Embryonic facial prominence (tissue), 1 donor: ENCODE measurements around the gene FMOD.
"Not testable (repeated sequence)": the region's sequence is repeated elsewhere in the genome, so short reads cannot be mapped to it uniquely, and the experiment has no call there.

Source experiments
- DNase-seq: peaks from one replicate; pipeline ENCODE4 v3.0.0-alpha.2; 2016; ENCODE audit errors: extremely low spot score

The FMOD gene

DNA sequence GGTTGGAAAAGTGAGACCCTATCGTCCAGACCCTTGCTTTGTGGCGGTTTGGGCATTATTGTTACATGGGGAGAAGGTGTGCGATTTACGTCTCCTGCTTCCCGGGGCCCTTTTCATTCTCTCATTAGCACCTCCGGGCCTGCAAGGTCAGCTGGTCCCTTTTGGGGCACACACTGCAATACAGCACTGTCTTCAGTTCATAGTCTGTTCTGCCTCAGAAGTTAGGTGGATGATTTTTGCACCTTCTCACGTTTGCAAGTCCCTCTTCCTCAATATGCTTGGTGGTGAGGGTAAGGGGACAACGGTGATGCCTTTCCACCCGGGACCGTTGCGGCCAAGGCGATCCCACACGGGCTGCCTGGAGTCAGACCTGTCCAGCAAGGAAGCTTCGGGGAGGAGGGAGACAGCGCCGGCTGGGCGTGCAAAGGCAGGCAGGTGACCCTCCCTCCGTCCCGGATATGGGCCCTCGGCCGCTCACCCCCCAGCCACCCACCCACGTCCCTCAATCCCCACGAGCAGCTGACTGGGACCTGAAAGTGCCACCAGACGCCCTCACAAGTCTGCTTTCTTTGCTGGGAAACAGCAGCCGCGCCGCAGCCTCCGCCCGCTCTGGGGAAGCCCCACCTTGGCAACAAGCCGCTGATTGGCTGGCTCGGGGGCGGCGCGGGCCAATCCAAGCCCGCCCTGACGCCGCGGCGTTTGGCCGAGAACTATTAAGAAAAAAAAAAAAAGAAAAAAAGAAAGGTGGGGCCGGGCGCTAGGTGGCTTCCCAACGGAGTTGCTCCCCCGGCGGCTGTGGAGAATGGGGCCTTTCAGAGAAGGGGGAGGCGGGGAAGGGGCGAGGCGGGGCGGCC, 23.9 kb downstream of the FMOD start:
- peak; percentile 79 for DNase-seq

DNA sequence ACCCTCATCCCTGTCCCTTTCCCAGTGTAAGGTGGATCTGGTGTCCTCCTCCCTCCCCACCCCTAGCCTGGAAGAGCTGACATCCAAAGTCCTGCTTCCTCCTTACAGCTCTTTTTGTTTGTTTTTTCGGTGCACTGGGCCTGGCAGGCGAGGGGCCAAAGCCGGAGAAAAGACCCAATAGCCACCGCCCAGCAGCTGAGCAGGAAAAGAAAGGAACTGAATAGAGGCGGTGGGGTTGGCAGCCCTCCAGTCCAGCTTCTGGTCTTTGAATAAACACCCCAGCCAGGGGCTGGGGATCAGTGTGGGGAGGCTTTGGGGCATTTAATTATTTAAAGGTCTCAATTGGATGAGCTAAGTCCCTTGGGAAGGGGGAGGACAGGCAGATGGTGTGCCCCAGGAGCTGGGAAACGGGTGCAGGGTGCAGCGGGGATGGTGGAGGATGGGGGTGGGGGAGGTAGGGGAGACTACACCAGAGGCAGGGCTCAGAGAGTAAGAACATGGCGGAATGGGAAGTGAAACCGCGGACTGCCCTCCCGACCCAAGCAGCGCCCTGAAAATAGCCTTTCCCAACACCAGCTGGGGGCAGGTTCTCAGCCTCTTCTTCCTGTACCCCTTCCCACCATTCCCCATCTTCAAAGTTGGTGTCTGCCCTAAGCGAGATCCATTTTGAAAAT, 25.4 kb downstream of the FMOD start:
- DNase-seq, result no peak

DNA sequence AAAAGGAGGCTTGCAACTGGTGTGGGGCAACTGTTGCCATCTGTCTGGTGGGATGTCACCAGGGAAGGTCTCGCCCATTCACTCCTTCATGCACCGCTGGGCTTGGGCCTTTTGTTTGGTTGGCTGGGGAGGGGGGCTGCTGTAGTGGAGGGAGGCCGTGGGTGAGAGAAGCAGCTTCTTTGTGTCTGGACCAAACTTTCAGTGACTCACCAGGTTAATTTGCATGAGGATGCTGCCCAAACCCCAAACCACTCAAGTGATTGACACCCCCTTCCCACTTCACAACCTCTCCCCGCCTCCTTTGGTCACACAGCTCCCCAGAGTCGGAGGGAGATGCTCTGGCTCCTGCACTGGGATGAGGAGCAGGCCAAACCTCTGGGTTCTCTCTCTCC, 25.9 kb downstream of the FMOD start:
- no peak for DNase-seq

DNA sequence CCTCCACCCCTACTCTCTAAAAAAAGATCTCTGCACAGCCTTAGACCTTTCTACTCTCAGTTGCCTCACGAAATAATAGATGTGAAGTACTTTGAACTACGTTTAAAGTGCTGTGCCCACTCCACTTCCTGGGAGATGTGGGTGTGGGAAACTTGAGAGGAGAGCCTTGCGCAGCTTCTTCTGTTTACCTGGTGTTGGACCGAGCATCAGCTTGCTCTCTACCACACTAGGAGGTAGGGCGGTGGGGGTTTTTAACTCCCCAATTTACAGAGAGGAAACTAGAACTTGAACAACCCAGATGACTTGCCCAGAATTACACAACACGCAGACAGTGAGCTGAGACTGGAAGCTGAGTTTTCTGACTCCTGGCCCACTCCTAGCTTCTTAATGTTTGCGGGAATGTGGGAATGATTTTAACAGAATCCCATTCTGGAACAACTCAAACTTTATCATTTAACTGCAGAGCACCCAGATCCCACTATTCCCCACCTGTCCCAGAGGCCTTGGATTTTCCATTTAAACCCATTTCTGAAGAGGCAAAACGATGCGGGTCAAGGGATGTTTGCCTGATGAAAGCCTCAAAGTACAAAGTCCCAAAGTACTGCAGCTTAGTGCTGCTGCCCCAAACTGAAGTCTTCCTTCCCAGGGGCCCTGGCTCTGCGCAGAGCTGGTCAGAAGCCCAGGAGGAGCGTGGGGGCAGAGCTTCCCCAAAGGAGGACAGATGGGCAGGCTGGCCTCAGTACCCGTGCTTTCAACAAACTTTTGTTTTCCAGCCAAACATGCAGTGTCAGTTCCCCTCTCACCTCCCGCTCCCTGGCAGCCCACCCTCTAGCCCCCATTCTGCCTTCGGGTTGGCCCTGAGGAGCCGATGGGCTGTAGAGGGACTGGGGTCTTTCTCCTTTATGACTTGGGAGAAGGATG, 26.6 kb downstream of the FMOD start:
- DNase-seq, result no peak

DNA sequence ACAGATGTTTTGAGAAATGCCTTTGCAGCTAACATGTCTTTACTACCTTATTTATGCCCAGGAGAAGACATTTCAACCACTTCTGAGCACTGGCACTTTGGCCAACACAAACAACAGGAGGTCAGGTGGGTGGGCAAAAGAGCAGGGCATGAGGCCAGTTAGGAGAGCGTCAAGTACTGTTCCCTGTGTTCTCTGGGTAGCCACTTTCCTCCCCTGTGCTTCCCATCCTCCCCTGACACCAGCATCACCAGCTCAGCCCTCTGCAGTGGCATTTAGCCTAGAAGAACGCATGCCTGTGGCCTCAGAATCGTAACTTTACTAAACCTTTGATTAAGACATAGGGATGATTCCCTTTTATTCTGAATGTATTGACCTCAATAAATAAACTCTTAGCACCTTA, 27.3 kb downstream of the FMOD start:
- no peak for DNase-seq

DNA sequence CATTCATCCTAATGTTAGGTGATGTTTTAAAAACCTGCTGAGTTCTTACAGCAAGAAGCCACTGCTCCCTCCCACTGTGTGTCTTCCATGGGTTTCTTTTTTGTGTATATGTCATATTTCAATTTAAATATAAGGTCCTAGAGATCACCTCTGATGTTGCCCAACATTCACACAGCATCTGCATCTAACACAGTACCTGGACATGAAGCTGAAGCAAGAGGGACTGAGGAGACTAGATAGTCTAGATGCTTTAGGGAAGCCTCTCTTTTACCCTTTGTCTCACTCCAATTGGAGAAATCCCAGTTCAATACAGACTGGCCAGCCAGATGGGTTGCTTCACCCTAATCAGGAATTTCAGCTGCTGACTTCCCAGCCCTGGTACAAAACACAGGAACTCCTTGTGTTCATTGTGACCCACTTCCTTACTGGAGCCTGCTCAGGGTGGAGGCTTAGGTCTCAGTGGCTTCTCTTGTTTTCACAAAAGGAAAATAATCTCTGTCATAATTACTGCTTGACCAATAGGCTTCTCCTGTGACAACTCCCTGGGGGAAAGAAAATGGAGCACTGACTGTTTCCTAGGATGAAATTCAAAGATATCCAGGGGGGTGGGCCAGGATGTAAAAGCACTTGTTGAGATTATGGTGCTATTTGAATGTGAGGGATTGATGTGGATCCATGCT, 28.3 kb downstream of the FMOD start:
- no peak for DNase-seq

DNA sequence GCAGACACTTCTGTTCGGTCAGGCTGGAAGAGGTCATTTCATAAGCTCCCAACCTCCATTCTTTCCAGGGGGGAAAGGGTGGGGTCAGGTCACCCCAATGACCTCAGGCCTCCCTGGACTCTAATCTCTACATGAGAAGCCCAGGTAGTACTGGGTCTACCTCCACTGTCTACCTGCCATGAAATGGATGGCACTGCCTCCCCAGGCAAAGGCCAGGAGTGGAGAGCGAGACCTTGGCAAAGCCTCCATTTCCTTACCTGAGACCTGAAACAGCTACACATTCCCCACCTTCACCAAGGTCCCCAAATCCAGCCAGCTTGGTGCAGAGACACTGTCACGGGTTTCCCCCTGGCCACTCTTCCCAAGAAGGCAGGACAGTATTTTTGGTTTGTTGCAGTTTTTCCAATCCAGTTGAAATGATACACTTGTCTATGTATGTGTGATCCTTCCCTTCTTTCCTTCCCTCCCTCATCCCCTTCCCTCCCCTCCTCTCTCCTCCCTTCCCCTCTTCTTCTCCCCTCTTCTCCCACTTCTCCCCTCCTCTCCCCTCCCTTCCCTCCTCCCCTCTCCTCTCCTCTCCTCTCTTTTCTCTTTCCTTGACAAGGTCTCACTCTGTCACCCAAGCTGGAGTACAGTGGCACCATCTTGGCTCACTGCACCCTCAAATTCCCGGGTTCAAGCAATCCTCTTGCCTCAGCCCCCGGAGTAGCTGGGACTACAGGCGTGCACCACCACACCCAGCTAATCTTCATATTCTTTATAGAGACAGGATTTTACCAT, 29.5 kb downstream of the FMOD start:
- DNase-seq, result no peak

DNA sequence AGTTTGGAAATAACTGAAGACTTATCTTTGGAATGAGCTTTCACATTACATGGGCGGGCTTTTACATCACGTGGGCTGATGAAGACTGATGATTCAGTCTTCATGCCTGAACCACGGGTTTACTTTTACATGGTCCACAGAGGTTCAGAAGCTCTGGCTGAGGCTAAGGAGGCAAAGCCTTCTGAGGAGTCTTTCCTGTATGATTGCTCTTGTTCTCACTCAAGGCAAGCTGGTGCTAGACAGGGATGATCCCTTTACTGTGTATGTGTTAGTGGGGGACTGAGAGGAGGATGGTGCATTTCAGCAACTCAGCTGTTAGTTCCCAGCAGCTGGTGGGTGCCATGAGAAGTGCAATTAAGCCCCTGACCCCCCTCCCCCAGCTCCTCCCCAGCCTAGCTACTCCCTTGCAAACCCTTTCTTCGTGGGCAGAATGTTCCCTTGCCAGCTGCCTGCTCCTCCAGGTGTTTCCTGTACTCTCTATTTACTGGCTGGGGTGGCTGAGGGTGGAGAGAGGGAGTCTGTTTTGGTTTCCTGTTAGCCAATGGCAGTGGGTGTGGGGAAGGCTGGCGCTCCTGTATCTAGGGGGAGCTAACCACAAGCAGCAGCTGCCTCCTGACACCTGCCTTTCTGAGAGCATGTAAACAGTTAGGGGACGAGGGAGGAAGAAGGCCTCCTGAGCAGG, 30.2 kb downstream of the FMOD start:
- no peak for DNase-seq

DNA sequence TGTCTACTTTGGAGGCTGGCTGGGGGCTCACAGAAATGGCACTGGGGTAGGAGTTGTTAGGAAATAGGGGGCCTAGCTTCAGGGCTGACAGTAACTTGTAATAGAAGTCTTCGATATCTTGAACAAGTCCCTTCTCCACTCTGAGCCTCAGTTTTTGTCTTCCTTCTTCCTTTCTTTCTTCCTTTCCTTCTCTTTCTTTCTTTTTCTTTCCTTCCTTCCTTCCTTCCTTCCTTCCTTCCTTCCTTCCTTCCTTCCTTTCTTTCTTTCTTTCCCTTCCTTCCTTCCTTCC, 32.7 kb downstream of the FMOD start:
- DNase-seq, result no peak

DNA sequence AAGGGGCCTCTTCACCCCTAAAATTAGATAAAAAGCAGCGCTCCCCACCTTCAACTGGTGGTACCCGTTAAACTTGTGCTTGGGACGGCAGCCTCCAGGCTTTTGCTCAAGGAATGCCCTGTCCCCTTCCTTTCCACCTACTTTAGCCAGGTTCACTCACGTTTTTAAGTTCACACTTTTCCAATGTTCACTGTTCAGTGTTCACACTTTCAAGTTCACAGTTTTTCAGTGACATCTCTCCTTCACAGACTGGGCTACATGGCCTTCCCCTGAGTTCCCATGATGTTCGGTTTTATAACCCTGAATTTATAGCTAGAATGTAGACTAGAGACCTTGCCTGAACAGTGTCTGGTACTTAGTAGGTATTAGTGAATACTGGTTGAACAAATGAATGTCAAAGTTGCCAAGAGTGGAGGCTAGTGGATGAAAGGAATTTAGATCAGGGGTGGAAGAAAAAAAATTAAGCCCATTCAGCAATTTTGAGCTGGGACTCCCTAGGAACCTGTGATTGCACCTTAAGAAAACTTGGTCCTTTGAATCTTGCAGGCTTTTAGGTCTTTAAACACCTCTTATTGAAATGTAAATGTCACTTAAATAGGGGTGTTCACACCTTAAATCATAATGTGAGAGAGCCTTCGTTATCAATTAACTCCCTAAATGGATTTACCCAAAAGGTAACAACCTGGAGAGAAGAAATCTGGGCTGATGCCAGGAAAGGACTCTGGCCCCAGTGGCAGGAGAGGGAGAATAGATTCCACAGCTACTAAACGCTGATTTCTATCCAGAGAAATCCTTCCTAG, 33.3 kb downstream of the FMOD start:
- DNase-seq, result no peak

DNA sequence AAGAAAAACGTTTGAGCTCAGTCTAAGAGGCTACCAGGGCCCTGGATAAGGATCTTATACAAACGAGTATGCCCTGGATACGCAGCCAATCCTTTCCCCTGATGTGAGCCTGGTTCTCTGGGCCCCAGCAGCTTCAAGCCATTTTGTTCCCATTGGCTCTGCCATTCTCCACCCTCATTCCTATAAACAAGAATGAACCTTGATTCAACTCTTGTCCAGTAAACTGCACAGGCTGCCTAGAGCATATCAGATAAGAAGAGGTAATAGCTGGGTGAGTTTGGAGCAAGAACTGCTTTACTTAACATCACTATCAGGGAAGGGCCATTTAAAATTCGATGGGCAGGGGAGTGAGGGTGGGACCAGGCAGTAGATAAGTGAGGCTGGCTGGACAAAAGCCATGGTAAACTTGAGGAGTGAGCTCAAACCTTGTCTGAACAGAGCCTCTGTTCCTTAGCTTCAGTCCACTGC, 34.3 kb downstream of the FMOD start:
- DNase-seq, result no peak

DNA sequence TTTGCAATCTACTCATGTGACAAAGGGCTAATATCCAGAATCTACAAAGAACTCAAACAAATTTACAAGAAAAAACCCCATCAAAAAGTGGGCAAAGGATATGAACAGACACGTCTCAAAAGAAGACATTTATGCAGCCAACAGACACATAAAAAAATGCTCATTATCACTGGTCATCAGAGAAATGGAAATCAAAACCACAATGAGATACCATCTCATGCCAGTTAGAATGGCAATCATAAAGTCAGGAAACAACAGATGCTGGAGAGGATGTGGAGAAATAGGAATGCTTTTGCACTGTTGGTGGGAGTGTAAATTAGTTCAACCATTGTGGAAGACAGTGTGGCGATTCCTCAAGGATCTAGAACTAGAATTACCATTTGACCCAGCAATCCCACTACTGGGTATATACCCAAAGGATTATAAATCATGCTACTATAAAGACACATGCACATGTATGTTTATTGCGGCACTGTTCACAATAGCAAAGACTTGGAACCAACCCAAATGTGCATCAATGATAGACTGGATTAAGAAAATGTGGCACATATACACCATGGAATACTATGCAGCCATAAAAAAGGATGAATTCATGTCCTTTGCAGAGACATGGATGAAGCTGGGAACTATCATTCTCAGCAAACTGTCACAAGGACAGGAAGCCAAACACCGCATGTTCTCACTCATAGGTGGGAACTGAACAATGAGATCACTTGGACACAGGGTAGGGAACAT, 36.7 kb downstream of the FMOD start:
- DNase-seq, result not testable (repeated sequence)

DNA sequence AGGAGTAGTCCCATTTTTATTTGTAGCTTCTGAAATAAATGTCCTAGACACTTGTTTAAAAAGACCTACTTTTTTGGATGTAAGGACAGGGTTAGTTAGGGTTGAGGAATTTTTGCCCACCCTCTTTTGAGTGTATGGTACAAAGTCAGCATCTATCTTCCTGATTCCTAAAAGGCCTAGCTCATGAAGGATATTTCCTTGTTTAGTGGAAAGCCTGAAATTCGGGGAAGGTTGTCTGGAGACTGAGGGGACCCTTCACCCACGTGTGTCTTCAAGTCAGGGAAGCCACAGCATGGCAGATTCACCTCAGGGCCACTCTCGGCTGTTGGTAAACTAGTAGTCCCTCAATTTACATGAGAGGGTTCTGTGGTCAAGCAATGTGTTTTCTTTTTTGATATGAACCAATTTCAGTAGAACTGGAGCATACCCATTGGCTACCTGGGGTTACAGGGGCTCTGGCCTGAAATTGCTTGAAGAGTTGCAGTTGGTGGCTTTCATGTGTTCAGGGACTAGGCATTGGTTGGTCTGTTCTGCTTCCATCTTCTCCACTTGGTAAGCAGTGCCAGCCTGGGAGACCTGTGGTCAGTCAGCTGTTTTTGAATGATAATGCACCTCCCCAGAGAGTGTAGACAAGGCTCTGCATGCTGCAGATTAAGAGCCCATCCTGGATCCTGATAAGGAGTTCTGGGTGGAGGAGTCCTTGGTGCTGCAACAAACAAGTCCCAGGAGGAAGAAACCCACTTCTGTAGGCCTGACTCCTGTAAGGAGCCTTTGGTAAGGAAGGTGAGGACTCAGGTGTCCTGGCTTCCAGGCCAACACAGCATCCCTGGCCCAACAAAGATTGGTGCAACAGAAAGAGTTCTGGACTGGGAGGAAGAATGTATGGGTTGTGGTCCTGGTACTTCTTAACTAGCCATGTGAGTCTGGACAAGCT, 39.3 kb downstream of the FMOD start:
- DNase-seq, result no peak

DNA sequence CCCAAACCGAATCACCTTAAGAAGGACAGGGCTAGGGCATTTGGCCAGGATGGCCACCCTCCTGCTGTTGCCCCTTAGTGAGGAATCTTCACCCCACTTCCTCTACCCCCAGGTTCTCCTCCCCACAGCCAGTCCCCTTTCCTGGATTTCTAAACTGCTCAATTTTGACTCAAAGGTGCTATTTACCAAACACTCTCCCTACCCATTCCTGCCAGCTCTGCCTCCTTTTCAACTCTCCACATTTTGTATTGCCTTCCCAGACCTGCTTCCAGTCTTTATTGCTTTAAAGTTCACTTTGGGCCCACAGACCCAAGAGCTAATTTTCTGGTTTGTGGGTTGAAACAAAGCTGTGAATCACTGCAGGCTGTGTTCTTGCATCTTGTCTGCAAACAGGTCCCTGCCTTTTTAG, 42.0 kb downstream of the FMOD start:
- no peak for DNase-seq

DNA sequence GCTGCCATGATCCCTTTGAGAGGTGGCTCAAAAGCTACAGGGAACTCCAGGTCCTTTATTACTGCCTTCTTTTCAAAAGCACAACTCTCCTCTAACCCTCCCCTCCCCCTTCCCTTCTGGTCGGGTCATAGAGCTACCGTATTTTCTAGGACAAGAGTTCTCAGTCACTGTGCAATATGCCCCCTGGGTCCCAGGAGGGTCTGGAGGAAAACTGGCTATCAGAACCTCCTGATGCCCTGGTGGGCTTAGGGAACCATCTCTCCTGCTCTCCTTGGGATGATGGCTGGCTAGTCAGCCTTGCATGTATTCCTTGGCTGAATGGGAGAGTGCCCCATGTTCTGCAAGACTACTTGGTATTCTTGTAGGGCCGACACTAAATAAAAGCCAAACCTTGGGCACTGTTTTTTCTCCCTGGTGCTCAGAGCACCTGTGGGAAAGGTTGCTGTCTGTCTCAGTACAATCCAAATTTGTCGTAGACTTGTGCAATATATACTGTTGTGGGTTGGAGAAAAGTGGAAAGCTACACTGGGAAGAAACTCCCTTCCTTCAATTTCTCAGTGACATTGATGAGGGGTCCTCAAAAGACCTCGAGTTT, 42.5 kb downstream of the FMOD start:
- DNase-seq, result no peak

DNA sequence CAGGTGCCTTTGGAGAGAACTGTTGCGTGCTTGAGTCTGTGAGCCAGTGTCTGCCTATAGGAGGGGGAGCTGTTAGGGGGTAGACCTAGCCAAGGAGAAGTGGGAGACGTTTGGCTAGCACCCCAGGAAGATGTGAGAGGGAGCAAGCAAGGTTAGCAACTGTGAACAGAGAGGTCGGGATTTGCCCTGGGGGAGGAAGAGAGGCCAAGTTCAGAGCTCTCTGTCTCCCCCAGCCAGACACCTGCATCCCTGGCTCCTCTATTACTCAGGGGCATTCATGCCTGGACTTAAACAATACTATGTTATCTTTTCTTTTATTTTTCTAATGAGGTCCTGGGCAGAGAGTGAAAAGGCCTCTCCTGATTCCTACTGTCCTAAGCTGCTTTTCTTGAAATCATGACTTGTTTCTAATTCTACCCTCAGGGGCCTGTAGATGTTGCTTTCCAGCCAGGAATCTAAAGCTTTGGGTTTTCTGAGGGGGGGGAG, 43.2 kb downstream of the FMOD start:
- DNase-seq, result no peak

DNA sequence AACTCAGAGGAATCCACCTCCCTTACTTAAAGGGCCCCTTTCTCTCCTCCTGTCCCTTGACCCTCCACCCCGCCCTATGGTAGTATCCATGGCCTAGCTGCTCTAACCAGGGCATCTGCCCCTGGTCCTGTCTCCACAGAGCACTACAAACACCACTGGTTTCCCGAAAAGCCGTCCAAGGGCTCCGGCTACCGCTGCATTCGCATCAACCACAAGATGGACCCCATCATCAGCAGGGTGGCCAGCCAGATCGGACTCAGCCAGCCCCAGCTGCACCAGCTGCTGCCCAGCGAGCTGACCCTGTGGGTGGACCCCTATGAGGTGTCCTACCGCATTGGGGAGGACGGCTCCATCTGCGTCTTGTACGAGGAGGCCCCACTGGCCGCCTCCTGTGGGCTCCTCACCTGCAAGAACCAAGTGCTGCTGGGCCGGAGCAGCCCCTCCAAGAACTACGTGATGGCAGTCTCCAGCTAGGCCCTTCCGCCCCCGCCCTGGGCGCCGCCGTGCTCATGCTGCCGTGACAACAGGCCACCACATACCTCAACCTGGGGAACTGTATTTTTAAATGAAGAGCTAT, 43.9 kb downstream of the FMOD start:
- DNase-seq, result no peak
